ENCODE data around the gene GUCY1A1.

Gene GUCY1A1

DNA sequence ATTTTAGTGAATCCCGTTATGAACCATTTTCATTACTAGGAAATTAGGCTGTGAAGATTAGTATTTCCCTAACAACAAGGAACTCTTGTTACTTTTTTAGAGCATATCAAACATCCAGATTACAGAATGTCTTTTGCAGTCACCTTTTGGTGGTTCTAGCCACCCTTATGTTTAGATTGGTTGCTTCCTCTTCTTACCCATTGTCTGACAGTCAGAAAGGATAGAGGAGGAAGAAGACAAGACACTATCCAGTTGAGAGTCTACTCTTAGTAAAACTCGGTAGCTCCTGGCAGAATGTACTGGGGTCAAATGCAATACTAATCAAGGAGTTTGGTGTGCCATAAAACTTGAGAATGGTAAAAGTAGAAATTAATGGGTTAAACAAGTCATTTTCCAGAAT lies 1.6 kb upstream of the GUCY1A1 start:
- peak overlapping the region; percentile 100 for H3K27ac ChIP-seq
- TF ChIP-seq, protein P1, sequence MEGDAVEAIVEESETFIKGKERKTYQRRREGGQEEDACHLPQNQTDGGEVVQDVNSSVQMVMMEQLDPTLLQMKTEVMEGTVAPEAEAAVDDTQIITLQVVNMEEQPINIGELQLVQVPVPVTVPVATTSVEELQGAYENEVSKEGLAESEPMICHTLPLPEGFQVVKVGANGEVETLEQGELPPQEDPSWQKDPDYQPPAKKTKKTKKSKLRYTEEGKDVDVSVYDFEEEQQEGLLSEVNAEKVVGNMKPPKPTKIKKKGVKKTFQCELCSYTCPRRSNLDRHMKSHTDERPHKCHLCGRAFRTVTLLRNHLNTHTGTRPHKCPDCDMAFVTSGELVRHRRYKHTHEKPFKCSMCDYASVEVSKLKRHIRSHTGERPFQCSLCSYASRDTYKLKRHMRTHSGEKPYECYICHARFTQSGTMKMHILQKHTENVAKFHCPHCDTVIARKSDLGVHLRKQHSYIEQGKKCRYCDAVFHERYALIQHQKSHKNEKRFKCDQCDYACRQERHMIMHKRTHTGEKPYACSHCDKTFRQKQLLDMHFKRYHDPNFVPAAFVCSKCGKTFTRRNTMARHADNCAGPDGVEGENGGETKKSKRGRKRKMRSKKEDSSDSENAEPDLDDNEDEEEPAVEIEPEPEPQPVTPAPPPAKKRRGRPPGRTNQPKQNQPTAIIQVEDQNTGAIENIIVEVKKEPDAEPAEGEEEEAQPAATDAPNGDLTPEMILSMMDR (conservative IDR thresholded peaks at IDR 0.05): no peak

- H3K27ac ChIP-seq: peak overlapping the region; percentile 100
- TF ChIP-seq, protein P1 (conservative IDR thresholded peaks at IDR 0.05): peak; percentile 13; the same call in 1 of the 2 replicates
Observed at GRCh38 chr4:155667222-155667567, 547 bp downstream of the GUCY1A1 start.

DNA sequence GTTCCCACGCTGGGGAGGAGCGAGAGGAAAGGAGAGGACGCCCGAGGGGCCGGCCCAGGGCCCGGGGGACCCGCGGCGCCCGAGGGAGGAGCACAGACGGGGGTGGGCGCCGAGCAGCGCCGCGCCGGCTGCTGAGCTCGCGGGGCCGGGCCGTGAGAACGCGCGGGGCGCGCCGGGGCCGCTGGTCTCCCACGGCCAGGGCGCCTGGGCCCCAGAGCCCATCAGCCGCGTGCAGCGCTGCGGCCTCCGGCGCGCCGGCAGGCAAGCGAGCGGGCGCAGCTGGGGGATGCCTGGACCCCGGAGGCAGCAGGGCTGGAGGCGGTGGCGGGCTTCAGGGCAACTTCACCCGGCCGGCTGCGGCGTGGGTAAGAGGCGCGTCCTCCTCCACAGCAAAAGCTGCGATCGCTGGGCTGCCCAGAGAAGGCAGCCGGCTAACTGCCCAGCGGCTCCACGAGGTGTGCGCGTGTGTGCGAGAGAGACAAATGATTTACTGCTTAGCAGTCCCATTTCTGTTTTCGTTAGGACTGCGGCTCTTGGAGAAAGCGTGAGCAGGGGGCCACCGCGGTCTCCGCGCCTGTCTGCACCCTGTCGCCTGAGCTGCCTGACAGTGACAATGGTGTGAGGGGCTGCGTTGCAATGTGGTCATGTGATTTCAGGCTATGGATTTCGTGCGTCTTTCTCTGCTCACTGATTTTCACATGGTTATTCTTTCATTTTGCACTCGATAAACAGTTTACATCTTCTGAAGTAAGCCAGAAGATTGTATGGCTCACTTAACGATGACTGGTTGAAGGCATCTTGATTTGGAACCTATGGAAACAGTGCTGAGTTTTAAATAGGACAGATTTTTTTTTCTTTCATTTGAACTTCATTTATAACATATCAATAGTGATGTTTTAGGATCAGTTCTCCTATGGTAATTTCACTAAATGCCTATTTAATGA lies 1.2 kb downstream of the GUCY1A1 start:
- H3K27ac ChIP-seq: peak overlapping the region; percentile 100
- TF ChIP-seq, protein P1 (conservative IDR thresholded peaks at IDR 0.05): no peak

- TF ChIP-seq, protein P1 (conservative IDR thresholded peaks at IDR 0.05): no peak
- H3K27ac ChIP-seq: peak overlapping the region; percentile 100
Observed at GRCh38 chr4:155668707-155669220, 2.1 kb downstream of the GUCY1A1 start.

- H3K27ac ChIP-seq: peak overlapping the region; percentile 100
Observed at GRCh38 chr4:155672342-155672741, 5.7 kb downstream of the GUCY1A1 start.

DNA sequence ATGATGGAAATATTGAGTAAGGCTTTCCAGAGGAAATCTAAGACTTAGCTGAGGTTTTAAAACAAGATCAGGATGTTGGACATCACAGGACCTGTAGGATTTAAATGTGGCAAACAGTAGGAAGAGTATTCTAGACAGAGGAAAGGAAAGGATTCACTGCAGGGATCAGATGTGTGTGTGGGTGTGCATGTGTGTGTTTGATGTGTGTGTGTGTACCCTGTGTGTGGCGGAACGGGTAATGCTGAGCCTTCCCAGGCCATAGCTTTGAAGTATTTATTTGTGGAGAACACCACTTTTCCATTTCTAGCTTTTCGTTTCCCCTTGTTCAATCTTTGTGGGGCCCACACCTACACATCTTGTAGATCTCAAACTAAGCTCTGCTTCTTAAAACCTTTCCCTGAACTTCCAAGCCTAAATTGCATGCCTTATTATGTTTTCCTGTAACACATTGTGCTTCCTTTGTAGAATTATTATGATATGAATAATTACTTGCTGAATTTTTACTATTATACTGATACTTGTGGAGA lies 6.9 kb downstream of the GUCY1A1 start:
- H3K27ac ChIP-seq: peak overlapping the region; percentile 100
- TF ChIP-seq, protein P1 (conservative IDR thresholded peaks at IDR 0.05): no peak

More at GRCh38 chr4:155672342-155672741, 5.7 kb downstream of the GUCY1A1 start:
- TF ChIP-seq, protein P1 (conservative IDR thresholded peaks at IDR 0.05): no peak

DNA sequence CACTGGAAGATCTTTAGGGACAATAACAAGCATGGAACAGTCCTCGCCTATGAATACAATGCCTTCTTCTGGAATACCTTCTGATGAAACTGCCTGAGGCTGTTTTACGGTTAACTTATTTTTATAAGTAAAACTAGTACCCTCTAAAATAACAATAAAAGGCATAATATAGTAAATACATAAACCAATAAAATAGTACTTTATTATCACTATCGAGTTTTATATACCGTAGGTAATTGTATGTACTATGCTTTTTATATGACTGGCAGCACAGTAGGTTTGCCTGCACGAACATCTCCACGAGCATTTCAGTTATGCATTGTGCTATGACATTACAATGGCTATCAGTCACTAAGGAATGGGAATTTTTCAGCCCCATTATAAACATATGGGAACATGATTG lies 8.0 kb downstream of the GUCY1A1 start:
- TF ChIP-seq, protein P1 (conservative IDR thresholded peaks at IDR 0.05): no peak
- peak overlapping the region; percentile 100 for H3K27ac ChIP-seq

Data from VCaP (cell line).